Activated T-helper 17 cell treated with anti-CD3 and anti-CD28 coated beads, Interleukin-2, amount 50 U/mL, for 72 hours (primary cell): ENCODE measurements around the gene FPR3. TPM values are rescaled to one million over a fixed set of nuclear protein-coding genes. Genes with fewer than 3 reads are reported as not detected.
"Not testable (repeated sequence)": the region's sequence is repeated elsewhere in the genome, so short reads cannot be mapped to it uniquely, and the experiment has no call there.

ENCODE experiments used
- ATAC-seq: fragments of 150-1000 bp; cut with Tn5 transposase; replicated peaks from 2 replicates; pipeline ENCODE4 v1.10.0; 2021; ENCODE audit warnings: mild to moderate bottlenecking, moderate library complexity
- H3K27ac Mint-ChIP-seq: one replicate; pipeline ENCODE4 v1.8.0; 2022; ENCODE audit warnings: mixed read lengths
- H3K27me3 Mint-ChIP-seq: one replicate; pipeline ENCODE4 v1.8.0; 2022; ENCODE audit warnings: mixed read lengths
- H3K36me3 Mint-ChIP-seq: one replicate; pipeline ENCODE4 v1.8.0; 2022; ENCODE audit warnings: low read depth, mild to moderate bottlenecking, mixed read lengths
- H3K4me1 Mint-ChIP-seq: one replicate; pipeline ENCODE4 v1.8.0; 2022; ENCODE audit warnings: mixed read lengths
- H3K4me3 Mint-ChIP-seq: one replicate; pipeline ENCODE4 v1.8.0; 2022; ENCODE audit warnings: mild to moderate bottlenecking, mixed read lengths
- H3K9me3 Mint-ChIP-seq: one replicate; pipeline ENCODE4 v1.8.0; 2022; ENCODE audit warnings: mixed read lengths
- total RNA-seq, 2 donors: library from RNA; stranded (reverse); gene quantifications; one replicate each; pipeline ENCODE4 v1.2.3, GENCODE V29; 2022

Gene FPR3
- total RNA-seq, 2 donors from 2014 or later = not detected

DNA sequence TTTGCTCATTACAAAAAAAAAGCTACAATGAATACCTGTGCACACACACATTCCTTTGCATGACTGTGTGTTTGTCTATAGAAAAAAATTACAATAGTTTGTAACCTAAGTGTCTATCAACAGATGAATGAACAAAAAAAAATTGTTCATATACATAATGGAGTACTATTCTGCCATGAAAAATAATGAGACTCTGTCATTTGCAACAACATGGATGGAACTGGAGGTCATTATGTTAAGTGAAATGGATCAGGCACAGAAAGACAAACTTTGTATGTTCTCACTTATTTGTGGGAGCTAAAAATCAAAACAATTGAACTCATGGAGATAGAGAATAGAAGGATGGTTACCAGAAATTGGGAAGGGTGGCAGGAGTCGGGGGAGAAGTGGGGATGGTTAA lies 18.4 kb upstream of the FPR3 start:
- H3K9me3 Mint-ChIP-seq, H3K36me3 Mint-ChIP-seq, H3K27ac Mint-ChIP-seq, H3K4me3 Mint-ChIP-seq, H3K4me1 Mint-ChIP-seq, ATAC-seq: not testable (repeated sequence)
- H3K27me3 Mint-ChIP-seq = peaks cover 36% of the 10 kb centered on the region

DNA sequence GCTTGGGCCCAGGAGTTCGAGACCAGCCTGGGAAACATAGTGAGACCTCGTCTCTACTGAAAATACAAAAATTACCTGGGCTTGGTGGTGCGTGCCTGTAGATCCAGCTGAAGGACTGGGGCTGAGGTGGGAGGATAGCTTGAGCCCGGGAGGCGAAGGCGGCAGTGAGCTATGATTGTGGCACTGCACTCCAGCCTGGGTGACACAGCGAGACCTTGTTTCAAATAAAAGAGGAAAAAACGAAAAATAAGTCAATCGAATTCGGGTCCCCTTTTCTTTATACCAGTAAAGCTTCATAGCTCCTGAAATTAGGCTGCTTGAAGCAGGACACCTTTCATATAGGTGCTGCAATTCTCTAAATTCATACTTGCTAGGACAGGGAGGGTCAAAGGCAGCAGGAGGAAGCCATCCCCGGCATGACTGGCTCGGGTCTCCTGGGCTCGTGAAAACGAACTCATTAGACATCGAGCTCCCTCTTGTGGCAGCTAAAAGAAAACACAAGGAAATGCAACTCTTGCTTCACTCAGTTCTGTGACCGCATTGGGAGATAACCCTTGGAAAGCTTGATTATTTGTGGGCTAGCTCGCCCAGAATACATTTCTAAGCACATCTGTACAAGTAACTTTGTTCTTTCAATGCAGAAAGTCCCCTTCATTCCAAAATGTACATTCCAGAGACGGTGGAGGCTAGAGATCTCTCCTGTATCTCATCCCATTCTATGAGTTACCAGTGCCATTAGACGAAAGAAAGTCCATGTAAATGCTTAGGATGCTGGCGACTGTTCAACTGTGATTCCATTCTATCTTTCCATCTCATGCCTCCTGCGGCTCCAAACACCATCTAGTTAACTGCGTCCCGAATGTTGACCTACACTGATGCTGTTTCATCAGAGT lies 17.1 kb upstream of the FPR3 start:
- no peaks in the 10 kb centered on the region for H3K9me3 Mint-ChIP-seq
- no peak overlapping the region for H3K27ac Mint-ChIP-seq
- no peaks in the 10 kb centered on the region for H3K36me3 Mint-ChIP-seq
- ATAC-seq = peak; percentile 62
- H3K4me1 Mint-ChIP-seq = no peaks in the 10 kb centered on the region
- H3K4me3 Mint-ChIP-seq = no peak overlapping the region
- H3K27me3 Mint-ChIP-seq = peaks cover 38% of the 10 kb centered on the region

DNA sequence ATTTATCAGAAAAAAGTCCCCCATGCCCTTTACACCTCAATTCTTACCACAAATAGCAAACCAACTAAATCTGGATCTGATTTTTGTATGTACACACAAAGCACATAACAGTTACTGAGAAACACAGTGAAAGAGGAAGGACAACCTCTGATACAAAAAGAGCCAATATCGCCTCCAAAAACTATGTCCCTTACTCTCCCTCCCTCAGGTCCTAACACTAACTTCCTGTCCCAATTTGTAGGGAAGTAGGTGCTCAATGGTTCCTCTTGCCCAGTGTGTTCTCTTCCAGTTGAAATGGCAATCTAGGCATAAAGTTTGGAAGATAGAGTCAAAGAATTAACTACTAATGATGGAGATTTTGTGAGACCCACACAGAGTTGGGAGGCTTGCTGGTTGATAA lies 15.8 kb upstream of the FPR3 start:
- peaks cover 33% of the 10 kb centered on the region for H3K27me3 Mint-ChIP-seq
- H3K27ac Mint-ChIP-seq = no peak overlapping the region
- H3K4me3 Mint-ChIP-seq = no peak overlapping the region
- no peaks in the 10 kb centered on the region for H3K4me1 Mint-ChIP-seq
- ATAC-seq = no peak
- H3K9me3 Mint-ChIP-seq = no peaks in the 10 kb centered on the region
- H3K36me3 Mint-ChIP-seq = no peaks in the 10 kb centered on the region

DNA sequence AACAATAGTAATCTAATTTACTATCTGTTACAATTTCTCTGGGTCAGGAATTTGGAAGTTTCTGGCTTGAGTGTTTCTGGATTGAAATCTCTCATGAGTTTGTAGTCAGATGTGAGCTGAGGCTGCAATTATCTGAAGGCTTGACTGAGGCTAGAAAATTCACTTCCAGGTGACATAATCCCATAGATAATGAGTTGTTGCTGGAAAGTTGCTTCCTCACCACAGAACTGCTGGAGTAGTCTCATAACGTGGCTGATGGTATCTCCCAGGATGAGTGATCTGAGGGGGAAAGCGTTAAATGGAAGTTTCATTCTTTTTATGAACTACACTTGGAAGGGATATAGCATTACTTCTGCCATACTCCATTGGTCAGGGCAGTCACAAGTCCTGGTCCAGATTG lies 15.3 kb upstream of the FPR3 start:
- H3K4me3 Mint-ChIP-seq = no peak overlapping the region
- H3K27ac Mint-ChIP-seq = no peak overlapping the region
- peaks cover 31% of the 10 kb centered on the region for H3K27me3 Mint-ChIP-seq
- H3K9me3 Mint-ChIP-seq = no peaks in the 10 kb centered on the region
- H3K4me1 Mint-ChIP-seq = no peaks in the 10 kb centered on the region
- H3K36me3 Mint-ChIP-seq = no peaks in the 10 kb centered on the region
- no peak for ATAC-seq

DNA sequence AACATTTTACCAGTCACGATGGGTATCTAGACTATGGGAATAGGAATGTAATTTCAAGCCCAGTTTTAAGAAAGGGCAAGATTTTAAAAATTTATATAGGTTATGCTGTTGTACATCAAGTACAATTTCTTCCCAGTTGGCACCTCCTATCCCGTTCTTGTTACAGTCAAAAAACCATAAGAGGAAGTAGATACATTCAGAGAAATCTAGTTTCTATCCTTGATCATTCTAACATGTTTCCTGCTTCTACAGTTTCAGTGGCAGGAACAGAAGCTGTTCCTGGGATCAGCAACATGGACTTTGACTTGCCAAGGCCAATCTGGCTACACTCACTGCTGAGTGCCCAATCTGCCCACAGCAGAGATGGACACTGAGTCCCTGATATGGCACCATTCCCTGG lies 14.7 kb upstream of the FPR3 start:
- H3K27ac Mint-ChIP-seq = no peak overlapping the region
- H3K9me3 Mint-ChIP-seq = no peaks in the 10 kb centered on the region
- peaks cover 25% of the 10 kb centered on the region for H3K27me3 Mint-ChIP-seq
- no peak for ATAC-seq
- H3K4me1 Mint-ChIP-seq = no peaks in the 10 kb centered on the region
- no peaks in the 10 kb centered on the region for H3K36me3 Mint-ChIP-seq
- H3K4me3 Mint-ChIP-seq = no peak overlapping the region

DNA sequence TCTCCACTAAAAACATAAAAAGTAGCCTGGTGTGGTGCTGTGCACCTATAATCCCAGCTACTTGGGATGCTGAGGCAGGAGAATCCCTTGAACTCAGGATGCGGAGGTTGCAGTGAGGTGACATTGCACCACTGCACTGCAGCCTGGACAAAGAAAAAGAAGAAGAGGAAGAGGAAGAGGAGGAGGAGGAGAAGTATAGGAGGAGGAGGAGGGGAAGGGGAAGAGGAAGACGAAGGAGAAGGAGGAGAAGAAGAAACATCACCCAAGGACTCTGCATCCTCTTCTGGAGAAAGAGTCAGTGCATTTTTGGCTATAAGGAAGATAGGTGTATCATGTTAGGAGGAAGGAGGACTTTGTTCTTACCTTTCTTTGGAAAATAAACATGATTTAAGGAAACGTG lies 13.0 kb upstream of the FPR3 start:
- no peaks in the 10 kb centered on the region for H3K9me3 Mint-ChIP-seq
- H3K27me3 Mint-ChIP-seq = peaks cover 13% of the 10 kb centered on the region
- no peaks in the 10 kb centered on the region for H3K4me1 Mint-ChIP-seq
- H3K4me3 Mint-ChIP-seq = no peak overlapping the region
- H3K36me3 Mint-ChIP-seq = no peaks in the 10 kb centered on the region
- ATAC-seq = no peak
- H3K27ac Mint-ChIP-seq = no peak overlapping the region

DNA sequence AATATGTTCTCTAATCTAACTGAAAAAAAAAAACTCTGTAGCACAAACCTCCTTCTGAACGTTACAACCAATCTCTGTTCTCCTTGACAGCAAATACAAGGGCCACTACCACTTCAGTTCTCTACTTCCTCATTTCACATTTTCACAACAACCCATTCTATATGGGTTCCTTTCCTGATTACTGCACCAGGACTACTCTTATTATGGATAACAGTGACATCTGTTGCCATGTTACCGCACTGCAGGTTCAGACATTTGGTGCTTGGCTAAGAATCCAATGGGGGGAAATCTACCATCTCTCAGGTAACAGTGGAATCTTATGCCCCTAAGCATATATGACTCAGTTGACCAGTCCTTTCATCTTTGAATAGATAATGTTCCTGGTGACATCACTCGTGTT lies 11.6 kb upstream of the FPR3 start:
- H3K4me3 Mint-ChIP-seq = no peak overlapping the region
- H3K9me3 Mint-ChIP-seq = no peaks in the 10 kb centered on the region
- H3K36me3 Mint-ChIP-seq = no peaks in the 10 kb centered on the region
- ATAC-seq = peak; percentile 12
- no peak overlapping the region for H3K27ac Mint-ChIP-seq
- peaks cover 17% of the 10 kb centered on the region for H3K27me3 Mint-ChIP-seq
- H3K4me1 Mint-ChIP-seq = no peaks in the 10 kb centered on the region

DNA sequence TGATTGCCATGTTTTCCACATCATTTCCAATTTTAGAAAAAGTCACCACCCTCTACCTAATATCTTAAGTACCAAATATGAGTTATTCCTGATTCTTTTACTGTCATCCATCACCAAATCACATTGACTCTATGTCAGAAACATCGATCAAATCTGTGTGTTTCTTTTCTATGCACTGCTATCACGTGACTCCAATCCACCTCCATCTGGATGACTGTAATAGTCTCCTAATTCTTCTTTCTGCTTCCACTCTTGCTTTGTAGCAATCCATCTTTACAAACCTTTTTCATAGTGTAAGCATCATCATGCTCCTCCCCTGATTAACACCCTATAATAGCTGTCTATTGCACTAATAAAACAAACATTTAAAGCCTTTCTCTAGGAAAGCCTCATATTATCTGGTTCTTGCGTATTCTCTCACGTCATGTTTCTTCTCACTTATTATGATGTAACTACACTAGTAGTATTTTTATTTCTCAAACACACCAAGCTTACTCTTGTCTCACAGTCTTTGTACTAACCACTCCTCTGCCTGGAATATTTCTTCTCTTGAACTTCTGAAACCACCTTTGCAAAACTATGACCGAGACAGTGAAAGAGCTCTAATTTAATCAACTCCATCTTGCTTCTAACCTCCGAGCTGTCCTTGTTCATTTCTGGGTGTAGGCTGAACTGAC lies 10.7 kb upstream of the FPR3 start:
- H3K27me3 Mint-ChIP-seq = peaks cover 21% of the 10 kb centered on the region
- H3K9me3 Mint-ChIP-seq = no peaks in the 10 kb centered on the region
- H3K4me3 Mint-ChIP-seq = no peak overlapping the region
- H3K36me3 Mint-ChIP-seq = no peaks in the 10 kb centered on the region
- H3K27ac Mint-ChIP-seq = no peak overlapping the region
- ATAC-seq = no peak
- no peaks in the 10 kb centered on the region for H3K4me1 Mint-ChIP-seq

DNA sequence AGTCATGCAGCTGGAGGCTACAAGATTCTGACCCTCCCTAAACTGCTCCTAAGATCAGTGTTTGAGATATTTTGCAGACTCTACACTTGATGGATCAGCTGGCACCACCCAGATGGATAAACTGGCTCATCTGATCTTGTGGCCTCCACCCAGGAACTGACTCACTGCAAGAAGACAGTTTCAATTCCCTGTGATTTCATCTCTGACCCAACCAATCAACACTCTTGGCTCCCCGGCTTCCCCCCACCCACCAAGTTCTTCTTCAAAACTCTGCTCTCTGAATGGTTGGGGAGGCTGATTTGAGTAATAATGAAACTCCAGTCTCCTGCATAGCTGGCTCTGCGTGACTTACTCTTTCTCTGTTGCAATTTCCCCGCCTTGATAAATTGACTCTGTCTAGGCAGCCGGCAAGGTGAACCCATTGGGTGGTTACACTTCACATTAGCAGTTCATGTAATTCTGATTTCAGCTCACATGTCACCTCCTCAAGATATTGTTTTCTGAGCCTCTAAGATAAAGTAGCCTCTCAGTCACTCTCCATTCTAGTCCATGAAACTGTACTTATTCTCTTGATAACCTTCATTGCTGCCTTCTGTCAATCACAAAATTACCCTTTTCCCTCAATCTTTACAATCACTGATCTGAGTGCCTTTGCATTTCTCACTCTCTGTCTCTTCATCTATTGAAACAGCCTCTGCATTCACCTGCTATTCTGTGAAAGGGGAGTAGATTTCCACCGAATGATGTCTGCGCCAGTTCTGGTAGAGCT lies 9.9 kb upstream of the FPR3 start:
- Mint-ChIP-seq H3K4me3 (no peak overlapping the region), H3K4me1 (no peaks in the 10 kb centered on the region), H3K27me3 (peaks cover 16% of the 10 kb centered on the region), H3K9me3 (no peaks in the 10 kb centered on the region), H3K36me3 (no peaks in the 10 kb centered on the region), H3K27ac (no peak overlapping the region)
- peak; percentile 94 for ATAC-seq

DNA sequence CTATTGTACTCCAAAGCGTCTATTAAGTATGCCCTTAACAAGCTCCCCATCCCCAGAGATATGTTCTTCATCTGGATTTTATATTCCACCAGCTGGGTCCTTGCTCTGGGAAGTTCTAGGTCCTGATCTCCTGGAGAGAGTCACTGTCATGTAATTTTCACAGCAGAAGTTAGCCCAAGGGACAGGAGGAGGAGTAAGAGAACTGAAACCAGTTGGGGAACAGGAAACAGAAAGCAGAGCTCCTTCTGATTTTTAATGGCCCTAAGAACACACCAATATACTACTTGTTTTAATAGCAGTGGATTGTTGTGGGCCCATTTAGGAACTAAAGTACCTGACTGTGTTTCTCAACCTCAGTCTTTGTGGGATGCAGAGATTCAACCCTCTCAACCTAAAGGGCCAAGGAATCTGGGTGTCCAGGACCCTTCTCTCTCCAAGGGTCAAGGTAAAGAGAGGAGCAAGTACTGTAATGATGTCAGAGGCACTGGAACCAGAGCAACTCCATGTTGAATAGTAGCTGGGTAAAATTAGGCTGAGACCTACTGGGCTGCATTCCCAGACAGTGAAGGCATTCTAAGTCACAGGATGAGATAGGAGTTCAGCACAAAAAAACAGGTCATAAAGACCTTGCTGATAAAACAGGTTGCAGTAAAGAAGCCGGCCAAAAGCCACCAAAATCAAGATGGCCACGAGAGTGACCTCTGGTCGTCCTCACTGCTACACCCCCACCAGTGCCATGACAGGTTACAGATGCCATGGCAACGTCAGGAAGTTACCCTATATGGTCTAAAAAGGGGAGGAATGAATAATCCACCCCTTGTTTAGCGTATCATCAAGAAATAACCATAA lies 8.1 kb upstream of the FPR3 start:
- H3K4me1 Mint-ChIP-seq = no peaks in the 10 kb centered on the region
- H3K27ac Mint-ChIP-seq = no peak overlapping the region
- peaks cover 4% of the 10 kb centered on the region for H3K9me3 Mint-ChIP-seq
- H3K4me3 Mint-ChIP-seq = no peak overlapping the region
- no peak for ATAC-seq
- no peaks in the 10 kb centered on the region for H3K36me3 Mint-ChIP-seq
- peaks cover 15% of the 10 kb centered on the region for H3K27me3 Mint-ChIP-seq

DNA sequence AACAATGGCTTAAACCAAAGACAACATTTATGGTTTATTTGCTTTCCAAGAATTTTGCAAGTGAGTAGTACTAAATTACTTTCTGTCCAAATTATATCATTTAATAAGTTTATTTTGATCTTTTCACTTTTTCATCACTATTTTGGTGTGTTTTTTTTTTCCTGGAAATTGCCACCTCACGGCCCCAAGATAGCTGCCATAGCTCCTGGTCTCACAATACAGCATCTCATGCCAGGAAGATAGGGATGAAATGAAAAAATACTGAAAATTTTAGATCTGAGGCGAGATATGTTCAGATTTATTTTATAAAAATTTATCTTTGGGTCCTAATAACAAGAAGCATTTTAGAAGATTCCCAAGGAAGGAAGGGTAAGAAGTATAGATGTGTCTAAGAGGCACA lies 6.9 kb upstream of the FPR3 start:
- no peak for ATAC-seq
- Mint-ChIP-seq H3K4me3 (no peak overlapping the region), H3K36me3 (no peaks in the 10 kb centered on the region), H3K9me3 (peaks cover 4% of the 10 kb centered on the region), H3K27me3 (peaks cover 11% of the 10 kb centered on the region), H3K27ac (no peak overlapping the region), H3K4me1 (no peaks in the 10 kb centered on the region)

DNA sequence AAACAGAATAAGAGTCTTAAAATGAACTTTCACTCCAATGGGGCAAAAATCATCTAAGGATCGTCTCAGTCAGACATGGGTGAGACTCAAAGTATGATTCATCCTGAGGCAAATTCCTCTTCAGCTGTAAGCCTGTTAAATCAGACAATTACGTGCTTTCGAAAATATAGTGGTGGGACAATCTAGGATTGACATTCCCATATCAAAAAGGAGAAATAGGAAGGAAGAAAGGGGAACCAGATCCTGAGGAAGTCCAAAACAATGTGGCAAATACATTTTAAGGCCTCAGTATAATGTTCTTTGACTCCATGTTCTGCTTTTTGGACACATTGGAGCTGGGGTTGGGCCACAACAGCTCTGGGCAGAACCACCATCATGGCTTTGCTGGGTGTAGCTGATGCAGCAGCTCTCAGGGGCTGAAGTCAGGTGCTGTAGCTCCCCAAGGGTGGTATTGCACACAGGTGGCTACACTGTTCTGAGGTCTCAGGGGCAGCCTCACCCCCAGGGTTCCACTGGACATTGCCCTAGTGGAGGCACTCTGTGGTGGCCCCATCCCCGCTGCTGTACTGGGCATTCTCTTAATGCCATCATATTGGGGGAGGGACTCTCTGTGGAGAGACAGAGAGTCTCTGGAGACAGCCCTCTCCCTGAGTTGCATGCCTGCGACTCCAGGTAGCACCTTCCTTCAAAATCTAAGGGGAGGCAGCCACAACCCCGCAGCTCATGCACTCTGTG lies 5.7 kb upstream of the FPR3 start:
- H3K27ac Mint-ChIP-seq = no peak overlapping the region
- ATAC-seq = no peak

DNA sequence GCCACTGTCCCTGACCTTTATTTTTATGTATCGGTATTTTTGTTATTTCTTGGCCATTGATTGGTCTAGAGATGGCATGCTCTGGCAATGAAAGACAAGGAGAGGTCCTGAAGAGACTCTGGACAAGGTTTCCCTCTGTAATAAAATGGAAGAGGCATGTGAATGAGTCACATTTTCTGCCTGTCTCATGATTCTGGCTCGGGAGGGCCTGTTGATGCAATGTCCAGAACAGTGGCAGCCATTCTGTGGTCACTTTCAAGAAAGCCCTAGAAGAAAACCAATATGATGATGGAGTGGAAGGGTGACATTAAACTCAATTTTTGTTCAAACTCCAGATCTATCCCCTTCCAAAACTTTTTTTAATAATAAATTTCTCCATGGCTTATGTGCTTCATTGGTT lies 2.0 kb upstream of the FPR3 start:
- Mint-ChIP-seq H3K9me3 (peaks cover 4% of the 10 kb centered on the region), H3K4me1 (no peaks in the 10 kb centered on the region), H3K36me3 (no peaks in the 10 kb centered on the region), H3K27ac (no peak overlapping the region), H3K27me3 (peaks cover 19% of the 10 kb centered on the region), H3K4me3 (no peak overlapping the region)
- ATAC-seq = no peak

More for the DNA sequence above, 5.7 kb upstream of the FPR3 start:
- no peak overlapping the region for H3K4me3 Mint-ChIP-seq
- H3K36me3 Mint-ChIP-seq = no peaks in the 10 kb centered on the region
- peaks cover 11% of the 10 kb centered on the region for H3K27me3 Mint-ChIP-seq
- peaks cover 4% of the 10 kb centered on the region for H3K9me3 Mint-ChIP-seq
- no peaks in the 10 kb centered on the region for H3K4me1 Mint-ChIP-seq
